ENCODE data around the gene ADAD1.
"Not testable (repeated sequence)": the region's sequence is repeated elsewhere in the genome, so short reads cannot be mapped to it uniquely, and the experiment has no call there.

ADAD1 gene

DNA sequence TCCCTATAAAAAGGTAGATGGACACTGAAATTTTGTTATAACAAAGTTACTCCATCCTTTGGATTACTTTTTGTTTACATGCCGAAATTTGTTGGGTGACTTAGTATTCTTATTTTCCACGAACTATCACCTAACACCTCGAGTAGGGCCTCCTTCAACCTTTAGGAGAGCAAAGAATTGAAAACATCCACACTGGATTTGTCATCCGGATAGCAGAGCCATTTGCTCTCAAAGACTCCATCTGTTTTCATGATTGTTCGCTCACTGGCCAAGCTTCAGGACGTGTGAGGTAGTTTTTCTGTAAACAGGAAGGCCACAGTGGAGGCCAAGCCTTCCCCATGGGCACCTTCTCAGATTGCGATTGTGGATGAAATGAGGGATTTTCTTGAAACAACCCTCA lies at the start of gene ADAD1:
Gene ADAD1 (plus strand): TSS at position 301 of the 400 bp plus-strand sequence. CDS start 1,059 bp downstream, outside the sequence.
- no peaks in the 10 kb centered on the region for H3K36me3 ChIP-seq (ENCODE audit: control insufficient read depth, insufficient read depth, low read length)
- H3K27me3 ChIP-seq (ENCODE audit: control insufficient read depth, insufficient read depth, low read length) = no peaks in the 10 kb centered on the region
- no peak within 1 kb of the TSS for H3K27ac ChIP-seq (ENCODE audit: low read depth, low read length)
- no peak within 1 kb of the TSS for H3K9ac ChIP-seq (ENCODE audit: low read length)
- H3K4me3 ChIP-seq (ENCODE audit: low read length) = no peak within 1 kb of the TSS
- H3K4me1 ChIP-seq (ENCODE audit: control insufficient read depth, insufficient read depth, low read length) = no peaks in the 10 kb centered on the region

- Histone ChIP-seq H3K4me1 (ENCODE audit: control insufficient read depth, insufficient read depth, low read length) (no peaks in the 10 kb centered on the region), H3K27ac (ENCODE audit: low read depth, low read length) (no peak overlapping the region), H3K4me3 (ENCODE audit: low read length) (no peak overlapping the region), H3K9ac (ENCODE audit: low read length) (no peak overlapping the region), H3K36me3 (ENCODE audit: control insufficient read depth, insufficient read depth, low read length) (peaks cover 4% of the 10 kb centered on the region), H3K27me3 (ENCODE audit: control insufficient read depth, insufficient read depth, low read length) (no peaks in the 10 kb centered on the region)
These were observed 48.8 kb upstream of the ADAD1 start for GRCh38 chr4:122329876-122330565.

GRCh38 chr4:122331195-122331594 lies 47.6 kb upstream of the ADAD1 start:
- peaks cover 4% of the 10 kb centered on the region for H3K36me3 ChIP-seq (ENCODE audit: control insufficient read depth, insufficient read depth, low read length)
- no peak overlapping the region for H3K27ac ChIP-seq (ENCODE audit: low read depth, low read length)
- no peaks in the 10 kb centered on the region for H3K4me1 ChIP-seq (ENCODE audit: control insufficient read depth, insufficient read depth, low read length)
- H3K4me3 ChIP-seq (ENCODE audit: low read length) = no peak overlapping the region
- H3K9ac ChIP-seq (ENCODE audit: low read length) = no peak overlapping the region
- H3K27me3 ChIP-seq (ENCODE audit: control insufficient read depth, insufficient read depth, low read length) = no peaks in the 10 kb centered on the region

- no peaks in the 10 kb centered on the region for H3K4me1 ChIP-seq (ENCODE audit: control insufficient read depth, insufficient read depth, low read length)
- H3K27me3 ChIP-seq (ENCODE audit: control insufficient read depth, insufficient read depth, low read length) = no peaks in the 10 kb centered on the region
- no peak overlapping the region for H3K9ac ChIP-seq (ENCODE audit: low read length)
- peaks cover 4% of the 10 kb centered on the region for H3K36me3 ChIP-seq (ENCODE audit: control insufficient read depth, insufficient read depth, low read length)
- H3K4me3 ChIP-seq (ENCODE audit: low read length) = no peak overlapping the region
- no peak overlapping the region for H3K27ac ChIP-seq (ENCODE audit: low read depth, low read length)
These were observed 44.0 kb upstream of the ADAD1 start for GRCh38 chr4:122334828-122335227.

GRCh38 chr4:122341886-122342285 lies 36.9 kb upstream of the ADAD1 start:
- no peak overlapping the region for H3K9ac ChIP-seq (ENCODE audit: low read length)
- no peak overlapping the region for H3K4me3 ChIP-seq (ENCODE audit: low read length)
- H3K4me1 ChIP-seq (ENCODE audit: control insufficient read depth, insufficient read depth, low read length) = no peaks in the 10 kb centered on the region
- peaks cover 4% of the 10 kb centered on the region for H3K36me3 ChIP-seq (ENCODE audit: control insufficient read depth, insufficient read depth, low read length)
- H3K27me3 ChIP-seq (ENCODE audit: control insufficient read depth, insufficient read depth, low read length) = no peaks in the 10 kb centered on the region
- no peak overlapping the region for H3K27ac ChIP-seq (ENCODE audit: low read depth, low read length)

- Histone ChIP-seq H3K4me3 (ENCODE audit: low read length) (no peak overlapping the region), H3K36me3 (ENCODE audit: control insufficient read depth, insufficient read depth, low read length) (peaks cover 12% of the 10 kb centered on the region), H3K27ac (ENCODE audit: low read depth, low read length) (no peak overlapping the region), H3K27me3 (ENCODE audit: control insufficient read depth, insufficient read depth, low read length) (no peaks in the 10 kb centered on the region), H3K9ac (ENCODE audit: low read length) (no peak overlapping the region), H3K4me1 (ENCODE audit: control insufficient read depth, insufficient read depth, low read length) (no peaks in the 10 kb centered on the region)
These were observed 32.8 kb upstream of the ADAD1 start for GRCh38 chr4:122346036-122346435.

- peaks cover 12% of the 10 kb centered on the region for H3K36me3 ChIP-seq (ENCODE audit: control insufficient read depth, insufficient read depth, low read length)
- H3K27me3 ChIP-seq (ENCODE audit: control insufficient read depth, insufficient read depth, low read length) = no peaks in the 10 kb centered on the region
These were observed 32.3 kb upstream of the ADAD1 start for GRCh38 chr4:122346503-122346902.

DNA sequence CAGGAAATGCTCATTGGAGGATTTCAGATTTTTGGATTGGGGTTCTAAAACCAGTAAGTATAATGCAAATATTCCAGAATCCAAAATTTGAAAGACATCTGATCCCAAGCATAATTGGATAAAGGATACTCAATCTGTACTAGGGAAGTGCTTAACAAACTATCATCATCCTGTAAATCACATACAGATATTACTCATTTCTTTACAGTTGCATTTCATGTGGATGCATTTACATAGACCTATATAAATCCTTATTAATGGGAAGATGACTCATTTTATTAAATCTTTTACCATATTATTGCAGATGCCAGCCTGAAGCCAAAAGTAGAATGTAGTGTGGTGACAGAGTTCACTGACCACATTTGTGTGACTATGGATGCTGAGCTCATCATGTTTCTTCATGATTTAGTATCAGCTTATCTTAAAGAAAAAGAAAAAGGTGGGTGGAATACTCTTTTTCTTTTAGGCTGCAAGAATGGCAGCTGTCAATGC lies 22.4 kb upstream of the ADAD1 start:
- Histone ChIP-seq H3K27ac (ENCODE audit: low read depth, low read length) (no peak overlapping the region), H3K27me3 (ENCODE audit: control insufficient read depth, insufficient read depth, low read length) (no peaks in the 10 kb centered on the region), H3K4me1 (ENCODE audit: control insufficient read depth, insufficient read depth, low read length) (no peaks in the 10 kb centered on the region), H3K9ac (ENCODE audit: low read length) (no peak overlapping the region), H3K36me3 (ENCODE audit: control insufficient read depth, insufficient read depth, low read length) (peaks cover 15% of the 10 kb centered on the region), H3K4me3 (ENCODE audit: low read length) (no peak overlapping the region)

More at GRCh38 chr4:122346503-122346902, 32.3 kb upstream of the ADAD1 start:
- Histone ChIP-seq H3K27ac (ENCODE audit: low read depth, low read length) (no peak overlapping the region), H3K4me1 (ENCODE audit: control insufficient read depth, insufficient read depth, low read length) (no peaks in the 10 kb centered on the region), H3K9ac (ENCODE audit: low read length) (no peak overlapping the region), H3K4me3 (ENCODE audit: low read length) (no peak overlapping the region)

DNA sequence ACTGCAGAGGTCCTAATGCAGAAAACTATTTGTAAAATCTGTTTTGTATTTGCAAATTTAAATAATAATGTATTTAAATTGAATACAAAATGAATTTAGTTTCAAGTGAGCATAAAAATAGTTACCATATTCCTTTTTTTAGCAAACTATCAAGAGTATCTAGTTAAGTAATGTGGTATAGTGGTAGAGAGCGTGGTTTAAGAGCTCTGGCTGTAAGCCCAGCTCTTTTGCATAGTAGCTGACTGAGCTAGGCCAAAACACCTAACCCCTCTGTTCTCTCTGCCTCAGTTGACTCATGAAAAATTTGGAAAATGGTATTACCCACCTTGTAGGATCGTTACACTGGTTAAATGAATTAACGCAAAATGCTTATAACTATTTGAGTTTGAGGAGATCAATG lies 18.1 kb upstream of the ADAD1 start:
- H3K27me3 ChIP-seq (ENCODE audit: control insufficient read depth, insufficient read depth, low read length) = no peaks in the 10 kb centered on the region
- no peak overlapping the region for H3K9ac ChIP-seq (ENCODE audit: low read length)
- H3K4me1 ChIP-seq (ENCODE audit: control insufficient read depth, insufficient read depth, low read length) = no peaks in the 10 kb centered on the region
- no peak overlapping the region for H3K4me3 ChIP-seq (ENCODE audit: low read length)
- peaks cover 13% of the 10 kb centered on the region for H3K36me3 ChIP-seq (ENCODE audit: control insufficient read depth, insufficient read depth, low read length)
- no peak overlapping the region for H3K27ac ChIP-seq (ENCODE audit: low read depth, low read length)

DNA sequence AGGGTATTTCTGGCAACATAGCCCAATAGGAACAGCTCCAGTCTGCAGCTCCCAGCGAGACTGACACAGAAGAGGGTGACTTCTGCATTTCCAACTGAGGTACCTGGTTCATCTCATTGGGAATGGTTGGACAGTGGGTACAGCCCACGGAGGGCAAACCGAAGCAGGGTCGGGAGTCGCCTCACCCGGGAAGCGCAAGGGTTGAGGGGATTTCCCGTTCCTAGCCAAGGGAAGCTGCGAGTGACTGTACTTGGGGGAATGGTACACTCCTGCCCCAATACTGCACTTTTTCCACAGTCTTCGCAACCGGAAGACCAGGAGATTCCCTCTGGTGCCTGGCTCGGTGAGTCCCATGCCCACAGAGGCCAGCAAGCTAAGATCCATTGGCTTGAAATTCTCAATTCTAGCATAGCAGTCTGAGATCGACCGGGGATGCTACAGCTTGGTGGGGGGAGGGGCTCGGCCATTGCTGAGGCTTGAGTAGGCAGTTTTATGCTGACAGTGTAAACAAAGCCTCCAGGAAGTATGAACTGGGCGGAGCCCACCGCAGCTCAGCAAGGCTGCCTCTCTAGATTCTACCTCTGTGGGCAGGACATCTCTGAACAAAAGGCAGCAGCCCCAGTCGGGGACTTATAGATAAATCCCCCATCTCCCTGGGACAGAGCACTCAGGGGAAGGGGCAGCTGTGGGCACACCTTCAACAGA lies 14.0 kb upstream of the ADAD1 start:
- no peak overlapping the region for H3K9ac ChIP-seq (ENCODE audit: low read length)
- H3K4me1 ChIP-seq (ENCODE audit: control insufficient read depth, insufficient read depth, low read length) = no peaks in the 10 kb centered on the region
- H3K36me3 ChIP-seq (ENCODE audit: control insufficient read depth, insufficient read depth, low read length) = peaks cover 8% of the 10 kb centered on the region
- H3K4me3 ChIP-seq (ENCODE audit: low read length) = no peak overlapping the region
- H3K27me3 ChIP-seq (ENCODE audit: control insufficient read depth, insufficient read depth, low read length) = no peaks in the 10 kb centered on the region
- H3K27ac ChIP-seq (ENCODE audit: low read depth, low read length) = no peak overlapping the region

GRCh38 chr4:122368786-122369185 lies 10.0 kb upstream of the ADAD1 start:
- H3K27me3 ChIP-seq (ENCODE audit: control insufficient read depth, insufficient read depth, low read length); H3K4me1 ChIP-seq (ENCODE audit: control insufficient read depth, insufficient read depth, low read length); H3K27ac ChIP-seq (ENCODE audit: low read depth, low read length); H3K4me3 ChIP-seq (ENCODE audit: low read length); H3K9ac ChIP-seq (ENCODE audit: low read length); H3K36me3 ChIP-seq (ENCODE audit: control insufficient read depth, insufficient read depth, low read length): not testable (repeated sequence)

DNA sequence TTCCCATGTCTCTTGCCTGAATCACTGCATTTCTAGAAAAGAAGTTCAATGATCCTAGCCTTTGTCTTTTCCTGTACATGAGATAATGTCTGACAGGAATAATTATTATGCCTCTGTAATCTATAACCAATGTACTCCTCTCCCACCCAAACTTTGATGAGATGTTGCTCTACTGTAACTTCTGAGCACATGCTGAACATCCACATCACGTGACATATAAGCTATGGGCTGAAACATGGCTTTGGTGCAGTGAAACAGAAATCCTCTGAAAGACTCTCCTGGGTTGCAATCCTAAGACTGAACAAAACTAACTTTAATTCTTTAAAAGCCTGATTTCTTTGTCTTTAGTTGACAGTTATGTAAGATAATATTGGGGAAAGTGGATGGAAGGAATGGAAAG lies 1.5 kb upstream of the ADAD1 start:
- Histone ChIP-seq H3K9ac (ENCODE audit: low read length) (no peak overlapping the region), H3K36me3 (ENCODE audit: control insufficient read depth, insufficient read depth, low read length) (no peaks in the 10 kb centered on the region), H3K27ac (ENCODE audit: low read depth, low read length) (no peak overlapping the region), H3K4me1 (ENCODE audit: control insufficient read depth, insufficient read depth, low read length) (no peaks in the 10 kb centered on the region), H3K27me3 (ENCODE audit: control insufficient read depth, insufficient read depth, low read length) (no peaks in the 10 kb centered on the region), H3K4me3 (ENCODE audit: low read length) (no peak overlapping the region)

DNA sequence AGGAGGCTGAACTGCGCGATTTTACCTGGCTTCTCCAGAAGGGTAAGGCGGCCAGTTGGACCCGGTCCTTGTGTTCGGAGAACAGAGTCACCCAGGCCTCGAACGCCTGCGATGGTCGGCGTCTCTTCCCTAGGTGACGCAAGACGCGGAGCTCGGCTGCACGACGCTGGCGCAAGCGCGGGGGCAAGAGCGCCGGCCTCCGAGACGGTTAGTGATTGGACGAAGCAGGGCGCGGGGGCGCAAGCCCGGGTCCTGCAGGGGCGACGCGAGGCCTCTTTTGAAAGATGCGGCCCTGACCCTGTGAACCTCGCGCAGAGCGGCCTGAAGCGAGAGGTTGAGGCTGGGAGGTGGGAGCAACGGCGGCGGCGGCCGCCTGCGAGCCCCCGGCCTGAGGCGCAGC lies 428 bp downstream of the ADAD1 start:
- no peak overlapping the region for H3K27ac ChIP-seq (ENCODE audit: low read depth, low read length)
- no peaks in the 10 kb centered on the region for H3K27me3 ChIP-seq (ENCODE audit: control insufficient read depth, insufficient read depth, low read length)
- no peak overlapping the region for H3K4me3 ChIP-seq (ENCODE audit: low read length)

More for the DNA sequence above, 428 bp downstream of the ADAD1 start:
- Histone ChIP-seq H3K36me3 (ENCODE audit: control insufficient read depth, insufficient read depth, low read length) (no peaks in the 10 kb centered on the region), H3K4me1 (ENCODE audit: control insufficient read depth, insufficient read depth, low read length) (no peaks in the 10 kb centered on the region), H3K9ac (ENCODE audit: low read length) (no peak overlapping the region)
